ENCODE measurements around the gene CECR2. TPM values are rescaled to one million over a fixed set of nuclear protein-coding genes. Genes with fewer than 3 reads are reported as not detected.

CECR2 gene
- total and polyA plus RNA-seq, 2 of the 8 experiments (the other 6 are each of a cell fraction or from before 2014, with no cell fraction given) = 18.3 to 123 TPM

DNA sequence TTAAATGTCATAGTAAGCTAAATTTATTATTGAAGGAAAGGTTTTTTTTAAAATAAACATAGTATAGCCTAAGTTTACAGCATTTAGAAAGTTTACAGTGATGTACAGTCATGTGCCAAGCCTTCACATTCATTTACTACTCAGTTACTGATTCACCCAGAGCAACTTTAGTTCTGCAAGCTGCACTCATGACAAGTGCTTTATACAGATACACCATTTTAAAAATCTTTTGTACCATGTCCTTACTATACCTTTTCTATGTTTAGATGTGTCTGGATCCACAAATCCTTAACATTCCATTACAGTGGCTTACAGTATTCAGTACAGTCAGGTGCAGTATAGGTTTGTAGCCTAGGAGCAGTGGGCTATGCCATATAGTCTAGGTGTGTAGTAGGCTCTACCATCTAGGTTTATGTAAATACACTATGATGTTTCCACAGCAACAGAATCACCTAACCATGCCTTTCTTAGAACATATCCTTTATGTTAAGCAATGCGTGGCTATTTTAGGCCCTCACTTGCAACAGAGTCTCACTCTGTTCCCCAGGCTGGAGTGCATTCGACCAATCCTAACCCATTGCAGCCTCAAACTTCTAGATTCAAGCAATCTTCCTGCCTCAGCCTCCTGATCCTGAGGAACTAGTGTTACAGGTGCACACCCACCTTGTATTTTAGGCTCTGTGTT lies 114.6 kb downstream of the CECR2 start (continued):
- TF ChIP-seq RAD21 (IDR thresholded peaks at IDR 0.05 in 1 of 2, conservative IDR thresholded peaks at IDR 0.05 in 1 of 2; ENCODE audit: low read depth in 2 of 2, low read length in 2 of 2) (no peak), KDM1A (IDR thresholded peaks at IDR 0.05; ENCODE audit: borderline replicate concordance, low read length) (no peak), POLR2AphosphoS5 (IDR thresholded peaks at IDR 0.05; ENCODE audit: low read depth, low read length) (no peak)
